HL-60 (cell line): ENCODE results near the gene KAT2B.
A peak's percentile ranks its signal among the peaks of the same experiment; 100 is the strongest.

Source experiments
- DNase-seq, 2 experiments: peaks; one replicate each; pipeline ENCODE4 v3.0.0-alpha.2; 2010 to 2020; ENCODE audit warnings: low read depth in 1 of 2, low spot score in 1 of 2
- H3K27ac ChIP-seq: fragments of 250-450 bp; sonication (Bioruptor Pico); replicated peaks from 2 replicates; pipeline ENCODE4 v1.5.1; 2020; ENCODE audit warnings: mild to moderate bottlenecking, moderate library complexity
- H3K27me3 ChIP-seq: fragments of 250-450 bp; sonication (Bioruptor Pico); 2 replicates; pipeline ENCODE4 v1.5.1; 2021; ENCODE audit warnings: mild to moderate bottlenecking, moderate library complexity; ENCODE audit not compliant: insufficient read depth, poor library complexity, severe bottlenecking
- H3K4me3 ChIP-seq: replicated peaks from 2 replicates; pipeline ENCODE4 v1.5.1; 2011; ENCODE audit warnings: mild to moderate bottlenecking, control low read depth, low read length; ENCODE audit not compliant: insufficient read depth
- GABPA ChIP-seq: IDR thresholded peaks from 2 replicates; pipeline ENCODE4 v1.6.1; 2012; ENCODE audit warnings: low read depth
- POLR2AphosphoS5 ChIP-seq: IDR thresholded peaks from 2 replicates; pipeline ENCODE4 v1.6.1; 2012; ENCODE audit warnings: low read depth
- REST ChIP-seq: IDR thresholded peaks from 2 replicates; pipeline ENCODE4 v1.6.1; 2012; ENCODE audit warnings: low read depth; ENCODE audit not compliant: insufficient replicate concordance
- SPI1 ChIP-seq: IDR thresholded peaks from 2 replicates; pipeline ENCODE4 v1.6.1; 2012; ENCODE audit warnings: low read depth, mild to moderate bottlenecking, borderline replicate concordance
- TF ChIP-seq, protein P1 (sequence below): IDR thresholded peaks from one replicate; pipeline ENCODE4 v1.5.1; 2011; ENCODE audit warnings: low read length, control low read depth, inconsistent platforms; ENCODE audit not compliant: insufficient read depth

The KAT2B gene

GRCh38 chr3:20136231-20136630 is 96.0 kb downstream of the KAT2B start:
- TF ChIP-seq GABPA (no peak), REST (no peak), POLR2AphosphoS5 (no peak), SPI1 (no peak)
- TF ChIP-seq, protein P1, sequence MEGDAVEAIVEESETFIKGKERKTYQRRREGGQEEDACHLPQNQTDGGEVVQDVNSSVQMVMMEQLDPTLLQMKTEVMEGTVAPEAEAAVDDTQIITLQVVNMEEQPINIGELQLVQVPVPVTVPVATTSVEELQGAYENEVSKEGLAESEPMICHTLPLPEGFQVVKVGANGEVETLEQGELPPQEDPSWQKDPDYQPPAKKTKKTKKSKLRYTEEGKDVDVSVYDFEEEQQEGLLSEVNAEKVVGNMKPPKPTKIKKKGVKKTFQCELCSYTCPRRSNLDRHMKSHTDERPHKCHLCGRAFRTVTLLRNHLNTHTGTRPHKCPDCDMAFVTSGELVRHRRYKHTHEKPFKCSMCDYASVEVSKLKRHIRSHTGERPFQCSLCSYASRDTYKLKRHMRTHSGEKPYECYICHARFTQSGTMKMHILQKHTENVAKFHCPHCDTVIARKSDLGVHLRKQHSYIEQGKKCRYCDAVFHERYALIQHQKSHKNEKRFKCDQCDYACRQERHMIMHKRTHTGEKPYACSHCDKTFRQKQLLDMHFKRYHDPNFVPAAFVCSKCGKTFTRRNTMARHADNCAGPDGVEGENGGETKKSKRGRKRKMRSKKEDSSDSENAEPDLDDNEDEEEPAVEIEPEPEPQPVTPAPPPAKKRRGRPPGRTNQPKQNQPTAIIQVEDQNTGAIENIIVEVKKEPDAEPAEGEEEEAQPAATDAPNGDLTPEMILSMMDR, result no peak
- Histone ChIP-seq H3K27me3 (no peaks in the 10 kb centered on the region), H3K4me3 (no peak overlapping the region), H3K27ac (no peak overlapping the region)
- no peak for DNase-seq

DNA sequence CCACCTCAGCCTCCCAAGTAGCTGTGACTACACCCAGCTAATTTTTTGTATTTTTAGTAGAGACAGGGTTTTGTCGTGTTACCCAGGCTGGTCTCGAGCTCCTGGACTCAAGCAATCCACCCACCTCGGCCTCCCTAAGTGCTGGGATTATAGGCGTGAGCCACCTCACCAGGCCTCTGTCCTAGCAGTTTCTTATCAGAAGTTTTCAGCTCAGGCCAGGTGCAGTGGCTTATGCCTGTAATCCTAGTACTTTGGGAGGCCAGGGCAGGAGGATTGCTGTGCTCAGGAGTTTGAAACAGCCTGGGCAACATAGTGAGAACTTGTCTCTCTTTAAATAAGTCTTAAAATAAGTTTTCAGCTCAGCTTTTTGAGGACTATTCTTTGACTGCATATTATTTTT is 97.4 kb downstream of the KAT2B start:
- Histone ChIP-seq H3K4me3 (no peak overlapping the region), H3K27ac (no peak overlapping the region), H3K27me3 (no peaks in the 10 kb centered on the region)
- no peak for TF ChIP-seq SPI1
- TF ChIP-seq GABPA, result no peak
- TF ChIP-seq POLR2AphosphoS5, result no peak
- TF ChIP-seq REST, result no peak
- TF ChIP-seq, protein P1, result no peak
- DNase-seq, result no peak

DNA sequence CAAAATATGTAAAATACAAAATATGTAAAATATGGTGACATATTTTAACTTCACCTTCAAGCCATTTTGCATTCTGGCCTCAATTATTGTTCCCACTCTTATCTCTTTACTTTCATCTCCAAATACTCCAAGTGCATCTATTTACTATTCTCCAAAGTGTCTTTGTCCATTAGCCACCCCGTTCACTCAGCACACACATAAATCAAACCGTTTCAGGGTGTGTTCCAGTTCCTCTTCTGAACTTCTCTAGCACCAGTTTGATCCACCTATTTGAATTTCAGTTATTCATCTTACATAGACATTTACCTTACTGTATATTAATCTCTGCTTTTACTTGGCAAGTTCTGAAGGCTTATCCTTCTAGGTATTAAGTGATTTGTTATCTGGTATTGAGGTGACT is 100.6 kb downstream of the KAT2B start:
- H3K4me3 ChIP-seq, result no peak overlapping the region
- peak; percentile 41; the same call in 1 of the 2 replicates for TF ChIP-seq SPI1
- no peak for TF ChIP-seq REST
- no peak for TF ChIP-seq POLR2AphosphoS5

More for the DNA sequence above, 100.6 kb downstream of the KAT2B start:
- Histone ChIP-seq H3K27me3 (no peaks in the 10 kb centered on the region), H3K27ac (no peak overlapping the region)
- no peak for DNase-seq
